DMS153 treated with DMSO at 0.1 percent for 48 hours (cell line): ENCODE data around the gene P4HB.

ENCODE experiments used
- DNase-seq: peaks from one replicate; lab custom pipeline; 2025; ENCODE audit not compliant: unreplicated experiment; lab: John Stamatoyannopoulos, UW

The P4HB gene

DNA sequence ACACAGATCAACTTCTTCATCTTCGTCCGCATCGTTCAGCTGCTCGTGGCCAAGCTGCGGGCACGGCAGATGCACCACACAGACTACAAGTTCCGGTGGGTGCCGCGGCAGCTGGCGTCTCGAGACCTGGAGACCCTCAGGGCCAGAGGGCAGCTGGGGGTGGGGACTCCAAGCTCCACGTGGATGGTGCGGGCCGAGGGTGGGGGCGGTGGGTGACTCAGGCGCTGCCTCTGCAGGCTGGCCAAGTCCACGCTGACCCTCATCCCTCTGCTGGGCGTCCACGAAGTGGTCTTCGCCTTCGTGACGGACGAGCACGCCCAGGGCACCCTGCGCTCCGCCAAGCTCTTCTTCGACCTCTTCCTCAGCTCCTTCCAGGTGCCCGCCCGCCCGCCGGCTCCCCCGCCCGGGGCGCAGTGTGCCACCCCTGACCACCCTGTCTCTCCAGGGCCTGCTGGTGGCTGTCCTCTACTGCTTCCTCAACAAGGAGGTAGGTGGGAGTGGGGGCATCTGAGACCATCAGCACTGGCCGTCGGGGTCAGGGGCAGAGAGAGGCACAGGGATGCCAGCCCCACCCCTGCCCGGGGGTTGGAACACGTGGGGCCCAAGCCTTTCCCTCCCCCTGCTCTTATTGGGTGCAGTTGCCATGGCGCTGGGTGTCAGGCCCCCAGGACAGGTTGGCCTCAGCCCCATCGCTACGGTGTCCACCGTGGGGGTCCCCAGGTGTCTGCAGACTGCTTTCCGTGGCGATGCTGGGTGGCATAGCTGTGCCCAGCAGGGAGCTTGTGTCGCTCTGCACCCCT lies 47.6 kb downstream of the P4HB start:
- no peak for DNase-seq

GRCh38 chr17:81811705-81812570 lies 48.4 kb downstream of the P4HB start:
- no peak for DNase-seq

DNA sequence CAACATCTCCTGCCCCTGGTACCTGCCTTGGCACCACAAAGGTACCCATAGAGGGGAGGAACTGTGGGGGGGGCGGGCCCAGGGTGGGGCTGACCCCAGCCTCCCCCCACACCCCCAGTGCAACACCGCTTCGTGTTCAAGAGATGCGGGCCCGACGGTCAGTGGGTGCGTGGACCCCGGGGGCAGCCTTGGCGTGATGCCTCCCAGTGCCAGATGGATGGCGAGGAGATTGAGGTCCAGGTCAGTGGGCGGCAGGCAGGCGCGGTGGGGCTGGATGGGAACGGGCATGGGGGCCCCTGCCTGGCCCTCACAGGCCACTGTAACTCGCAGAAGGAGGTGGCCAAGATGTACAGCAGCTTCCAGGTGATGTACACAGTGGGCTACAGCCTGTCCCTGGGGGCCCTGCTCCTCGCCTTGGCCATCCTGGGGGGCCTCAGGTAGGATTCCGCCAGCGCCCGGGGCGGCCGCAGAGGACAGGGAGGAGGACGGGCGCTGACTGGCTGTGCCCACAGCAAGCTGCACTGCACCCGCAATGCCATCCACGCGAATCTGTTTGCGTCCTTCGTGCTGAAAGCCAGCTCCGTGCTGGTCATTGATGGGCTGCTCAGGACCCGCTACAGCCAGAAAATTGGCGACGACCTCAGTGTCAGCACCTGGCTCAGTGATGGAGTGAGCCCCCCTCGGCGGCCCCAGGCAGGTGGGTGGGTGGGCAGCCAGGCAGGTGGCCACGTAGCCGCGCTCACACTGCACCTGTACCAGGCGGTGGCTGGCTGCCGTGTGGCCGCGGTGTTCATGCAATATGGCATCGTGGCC lies 49.2 kb downstream of the P4HB start:
- DNase-seq = no peak

DNA sequence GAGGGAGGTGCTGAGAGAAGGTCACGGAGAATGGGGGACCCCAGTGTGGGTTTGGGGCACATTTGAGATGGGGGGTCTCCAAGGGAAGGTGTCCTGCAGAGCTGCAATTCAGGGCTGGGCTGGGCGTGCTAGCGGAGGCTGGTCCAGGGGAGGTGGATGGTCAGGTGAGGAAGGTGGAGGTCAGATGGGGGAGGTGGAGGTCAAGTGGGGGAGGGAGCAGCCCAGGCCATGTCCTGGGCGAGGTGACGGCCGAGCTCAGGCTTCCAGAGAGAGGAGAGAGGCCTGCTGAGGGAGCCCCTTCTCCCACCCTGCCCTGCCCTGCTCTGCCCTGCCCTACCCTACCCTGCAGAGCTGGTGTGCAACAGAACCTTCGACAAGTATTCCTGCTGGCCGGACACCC lies 49.9 kb downstream of the P4HB start:
- DNase-seq = no peak

DNA sequence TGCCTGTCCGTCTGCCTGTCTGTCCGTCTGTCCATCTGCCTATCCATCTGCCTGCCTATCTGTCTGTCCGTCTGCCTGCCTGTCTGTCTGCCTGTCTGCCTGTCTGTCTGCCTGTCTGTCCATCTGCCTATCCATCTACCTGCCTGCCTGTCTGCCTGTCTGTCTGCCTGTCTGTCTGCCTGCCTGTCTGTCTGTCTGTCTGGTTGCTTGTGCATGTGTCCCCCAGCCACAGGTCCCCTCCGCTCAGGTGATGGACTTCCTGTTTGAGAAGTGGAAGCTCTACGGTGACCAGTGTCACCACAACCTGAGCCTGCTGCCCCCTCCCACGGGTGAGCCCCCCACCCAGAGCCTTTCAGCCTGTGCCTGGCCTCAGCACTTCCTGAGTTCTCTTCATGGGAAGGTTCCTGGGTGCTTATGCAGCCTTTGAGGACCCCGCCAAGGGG lies 50.8 kb downstream of the P4HB start:
- no peak for DNase-seq

DNA sequence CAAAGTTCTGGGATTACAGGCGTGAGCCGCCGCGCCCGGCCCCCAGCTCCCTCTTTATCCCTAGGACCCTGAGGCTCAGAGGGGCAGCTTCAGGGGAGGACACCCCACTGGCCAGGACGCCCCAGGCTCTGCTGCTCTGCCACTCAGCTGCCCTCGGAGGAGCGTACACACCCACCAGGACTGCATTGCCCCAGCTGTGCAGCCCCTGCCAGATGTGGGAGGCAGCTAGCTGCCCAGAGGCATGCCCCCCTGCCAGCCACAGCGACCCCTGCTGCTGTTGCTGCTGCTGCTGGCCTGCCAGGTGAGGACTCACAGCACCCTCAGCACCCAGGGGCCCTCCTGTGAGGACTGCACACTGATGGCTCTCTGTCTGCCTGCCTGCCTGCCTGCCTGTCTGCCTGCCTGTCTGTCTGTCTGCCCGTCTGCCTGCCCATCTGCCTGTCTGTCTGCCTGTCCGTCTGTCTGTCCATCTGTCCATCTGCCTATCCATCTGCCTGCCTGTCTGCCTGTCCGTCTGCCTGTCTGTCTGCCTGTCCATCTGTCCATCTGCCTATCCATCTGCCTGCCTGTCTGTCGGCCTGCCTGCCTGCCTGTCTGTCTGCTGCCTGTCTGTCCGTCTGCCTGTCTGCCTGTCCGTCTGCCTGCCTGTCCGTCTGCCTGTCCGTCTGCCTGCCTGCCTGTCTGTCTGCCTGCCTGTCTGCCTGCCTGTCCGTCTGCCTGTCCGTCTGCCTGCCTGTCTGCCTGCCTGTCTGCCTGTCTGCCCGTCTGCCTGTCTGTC lies 51.4 kb downstream of the P4HB start:
- no peak for DNase-seq

DNA sequence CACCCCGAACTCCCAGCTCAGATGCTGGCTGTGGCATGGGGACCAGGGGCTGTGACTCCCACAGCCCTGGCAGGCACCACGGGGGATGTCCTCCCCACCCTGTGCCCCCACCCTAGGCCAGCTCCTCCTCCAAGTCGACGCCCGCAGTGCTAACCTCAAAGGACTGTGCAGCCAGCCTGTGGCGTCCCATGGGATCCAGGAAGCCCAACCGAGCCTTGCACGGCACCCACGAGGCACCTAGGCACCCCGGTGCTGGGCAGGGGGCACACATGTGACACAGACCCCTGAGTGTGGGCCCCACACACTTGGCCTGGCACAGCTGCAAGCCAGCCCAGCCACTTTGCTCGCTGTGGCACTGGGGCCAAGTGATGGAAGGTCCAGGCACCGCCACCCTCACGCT lies 52.5 kb downstream of the P4HB start:
- no peak for DNase-seq

DNA sequence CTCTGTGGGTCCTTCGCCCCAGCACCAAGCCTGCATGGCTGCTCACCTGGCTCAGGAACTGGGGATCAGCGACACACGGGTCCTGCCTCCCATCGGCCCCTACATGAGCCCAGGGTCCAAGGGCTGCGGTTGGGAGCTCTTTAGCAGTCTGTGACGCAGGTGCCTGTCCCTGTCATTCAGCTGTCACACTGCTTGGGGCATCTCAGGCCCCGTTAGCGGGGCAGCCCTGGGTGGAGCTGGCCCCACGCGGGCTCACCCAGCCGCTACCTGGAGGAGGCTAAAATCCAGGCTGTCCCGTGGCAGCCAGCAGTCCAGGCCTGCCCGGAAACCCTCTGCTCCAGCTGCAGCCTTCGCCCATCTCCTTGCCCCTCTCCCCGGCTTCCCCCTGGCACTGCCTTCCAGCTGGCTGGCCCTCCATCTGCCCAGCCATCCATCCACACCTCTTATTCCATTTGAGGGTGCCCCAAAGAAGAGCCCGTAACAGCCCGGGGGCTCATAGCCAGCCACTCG lies 53.1 kb downstream of the P4HB start:
- DNase-seq = no peak

- DNase-seq = no peak
These were observed 53.7 kb downstream of the P4HB start for GRCh38 chr17:81806461-81807209.

GRCh38 chr17:81805707-81806460 lies 54.5 kb downstream of the P4HB start:
- DNase-seq = no peak

- DNase-seq = no peak
These were observed 55.6 kb downstream of the P4HB start for GRCh38 chr17:81804559-81805399.

GRCh38 chr17:81803728-81804558 lies 56.4 kb downstream of the P4HB start, which contains the start of gene GCGR:
TSS of gene GCGR (plus strand) at chr17:81804150. CDS start at chr17:81809019, 4,869 bp downstream.
- DNase-seq = no peak

- DNase-seq = no peak
These were observed 57.3 kb downstream of the P4HB start for GRCh38 chr17:81802856-81803643.

DNA sequence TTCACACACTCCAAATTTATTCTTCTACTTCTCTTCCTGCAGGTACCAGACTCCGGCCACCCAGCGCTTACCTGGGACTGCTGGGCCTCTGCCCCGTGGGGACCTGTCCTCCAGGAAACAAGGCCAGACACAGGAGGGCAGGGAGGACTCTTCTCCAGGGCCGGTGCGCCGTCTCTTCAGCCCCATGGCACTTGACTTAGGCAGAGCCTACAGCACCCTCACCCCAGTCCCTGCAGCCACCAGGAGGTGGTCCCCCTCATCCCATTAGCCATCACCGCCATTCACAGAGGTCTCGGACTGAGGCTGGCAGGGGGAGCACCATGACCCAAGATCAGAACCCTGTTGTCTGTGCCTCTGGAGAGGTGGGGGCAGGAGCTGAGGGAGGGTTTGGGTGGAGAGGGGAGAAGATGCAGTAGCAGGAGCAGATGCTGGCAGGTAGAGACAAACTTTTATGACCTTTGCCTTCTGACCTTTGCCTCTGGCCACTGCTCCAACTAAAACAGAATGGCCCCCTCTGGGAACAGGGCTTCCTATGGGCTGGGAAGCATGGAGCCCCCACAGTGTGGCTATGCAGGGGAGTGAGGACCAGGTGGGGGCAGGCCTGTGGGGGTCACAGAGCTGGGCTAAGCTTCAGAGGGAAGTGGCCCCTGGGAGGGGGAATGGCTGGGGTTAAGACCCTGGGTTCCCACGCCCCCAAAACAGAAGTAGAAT lies 58.1 kb downstream of the P4HB start:
- no peak for DNase-seq

DNA sequence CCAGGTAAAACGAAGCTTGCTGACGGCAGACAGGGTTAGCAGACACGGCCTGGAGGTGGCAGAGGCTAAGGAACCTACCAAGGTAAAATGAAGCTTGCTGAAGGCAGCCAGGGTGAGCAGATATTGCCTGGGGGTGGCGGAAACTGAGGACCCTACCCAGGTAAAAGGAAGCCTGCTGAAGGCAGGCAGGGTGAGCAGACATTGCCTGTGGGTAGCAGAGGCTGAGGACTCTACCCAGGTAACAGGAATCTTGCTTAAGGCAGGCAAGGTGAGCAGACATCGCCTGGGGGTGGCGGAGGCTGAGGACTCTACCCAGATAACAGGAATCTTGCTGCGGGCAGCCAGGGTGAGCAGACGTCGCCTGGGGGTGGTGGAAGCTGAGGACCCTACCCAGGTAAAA lies 59.0 kb downstream of the P4HB start:
- no peak for DNase-seq

- DNase-seq = no peak
These were observed 65.8 kb downstream of the P4HB start for GRCh38 chr17:81794509-81794908.
